MM.1S (cell line): Measurements from ENCODE around the gene CLOCK.

Experiments
- DNase-seq: peaks from one replicate; pipeline ENCODE4 v3.0.0-alpha.2; 2015
- H2AFZ ChIP-seq: fragments of 300-600 bp; sonication (generic); 2 replicates; pipeline ENCODE4 v1.6.0; 2016; ENCODE audit warnings: antibody characterized with exemption, low read length
- H3F3A ChIP-seq: fragments of 300-600 bp; sonication (generic); 2 replicates; pipeline ENCODE4 v1.6.1; 2016; ENCODE audit warnings: mild to moderate bottlenecking, antibody characterized with exemption, low read length, moderate library complexity, mixed read lengths; ENCODE audit not compliant: insufficient read depth
- H3K27ac ChIP-seq: fragments of 300-600 bp; sonication (generic); 2 replicates; pipeline ENCODE4 v1.5.1; 2016; ENCODE audit warnings: mild to moderate bottlenecking, low read length
- H3K27me3 ChIP-seq: fragments of 300-600 bp; sonication (generic); replicated peaks from 2 replicates; pipeline ENCODE4 v1.6.0; 2016; ENCODE audit warnings: low read length; ENCODE audit not compliant: insufficient read depth
- H3K36me3 ChIP-seq: fragments of 300-600 bp; sonication (generic); replicated peaks from 2 replicates; pipeline ENCODE4 v1.6.1; 2016; ENCODE audit warnings: mild to moderate bottlenecking, low read length, mixed read lengths; ENCODE audit not compliant: insufficient read depth
- H3K4me1 ChIP-seq: fragments of 300-600 bp; sonication (generic); 2 replicates; pipeline ENCODE4 v1.6.1; 2016; ENCODE audit warnings: low read length, mixed read lengths
- H3K4me2 ChIP-seq: fragments of 300-600 bp; sonication (generic); 2 replicates; pipeline ENCODE4 v1.6.0; 2016; ENCODE audit warnings: low read depth, low read length
- H3K4me3 ChIP-seq: fragments of 300-600 bp; sonication (generic); 2 replicates; pipeline ENCODE4 v1.5.1; 2016; ENCODE audit warnings: low read length, mixed read lengths
- H3K79me2 ChIP-seq: fragments of 300-600 bp; sonication (generic); 2 replicates; pipeline ENCODE4 v1.6.1; 2016; ENCODE audit warnings: mixed run types, low read length, mixed read lengths
- H3K9ac ChIP-seq: fragments of 300-600 bp; sonication (generic); 2 replicates; pipeline ENCODE4 v1.6.1; 2016; ENCODE audit warnings: low read length, mixed read lengths
- H3K9me2 ChIP-seq: fragments of 300-600 bp; sonication (generic); replicated peaks from 2 replicates; pipeline ENCODE4 v1.6.1; 2016; ENCODE audit warnings: mild to moderate bottlenecking, low read length, mixed read lengths; ENCODE audit not compliant: insufficient read depth
- H3K9me3 ChIP-seq: fragments of 300-600 bp; sonication (generic); replicated peaks from 2 replicates; pipeline ENCODE4 v1.6.1; 2016; ENCODE audit warnings: mild to moderate bottlenecking, low read length, mixed read lengths; ENCODE audit not compliant: insufficient read depth
- H4K20me1 ChIP-seq: fragments of 300-600 bp; sonication (generic); 2 replicates; pipeline ENCODE4 v1.6.1; 2016; ENCODE audit warnings: mild to moderate bottlenecking, low read length, moderate library complexity, mixed read lengths; ENCODE audit not compliant: insufficient read depth
- CTCF ChIP-seq: fragments of 300-600 bp; sonication (generic); IDR thresholded peaks from 2 replicates; pipeline ENCODE4 v1.5.1; 2016; ENCODE audit warnings: antibody characterized with exemption, low read length, mixed read lengths
- EZH2 ChIP-seq: fragments of 300-600 bp; sonication (generic); optimal IDR thresholded peaks from 2 replicates; pipeline ENCODE3; 2017; ENCODE audit warnings: low read depth, mild to moderate bottlenecking, antibody characterized with exemption, low read length, mixed read lengths
- EZH2phosphoT487 ChIP-seq: fragments of 300-600 bp; sonication (generic); IDR thresholded peaks from 2 replicates; pipeline ENCODE4 v1.6.1; 2018; ENCODE audit warnings: antibody characterized with exemption, low read length

The CLOCK gene

GRCh38 chr4:55385201-55385649, 161.5 kb downstream of the CLOCK start:
- no peak for DNase-seq
- Histone ChIP-seq H3F3A (no peaks in the 10 kb centered on the region), H3K9me3 (no peaks in the 10 kb centered on the region), H3K9me2 (no peaks in the 10 kb centered on the region), H3K79me2 (no peaks in the 10 kb centered on the region), H2AFZ (no peak overlapping the region), H4K20me1 (no peaks in the 10 kb centered on the region), H3K9ac (no peak overlapping the region), H3K36me3 (no peaks in the 10 kb centered on the region), H3K4me2 (no peak overlapping the region), H3K27me3 (no peaks in the 10 kb centered on the region), H3K27ac (no peak overlapping the region), H3K4me1 (peaks cover 6% of the 10 kb centered on the region; the same call in 1 of the 2 replicates), H3K4me3 (no peak overlapping the region)
- no peak for TF ChIP-seq EZH2
- no peak for TF ChIP-seq EZH2phosphoT487
- no peak for TF ChIP-seq CTCF

- no peak overlapping the region; the same call in 1 of the 2 replicates for H2AFZ ChIP-seq
- H3K4me1 ChIP-seq: peaks cover 6% of the 10 kb centered on the region; the same call in 1 of the 2 replicates
- no peak overlapping the region for H3K27ac ChIP-seq
- no peaks in the 10 kb centered on the region for H3K9me3 ChIP-seq
- 0 out of 2 replicates have a peak overlapping the region, but pooled peaks have one; percentile 7 for H3K4me2 ChIP-seq
- no peaks in the 10 kb centered on the region for H4K20me1 ChIP-seq
- H3K79me2 ChIP-seq: no peaks in the 10 kb centered on the region
- no peak overlapping the region for H3K4me3 ChIP-seq
- no peaks in the 10 kb centered on the region for H3K27me3 ChIP-seq
- no peaks in the 10 kb centered on the region for H3F3A ChIP-seq
- no peaks in the 10 kb centered on the region for H3K9me2 ChIP-seq
- no peak overlapping the region for H3K9ac ChIP-seq
- H3K36me3 ChIP-seq: no peaks in the 10 kb centered on the region
- no peak for DNase-seq
- TF ChIP-seq CTCF: no peak
- no peak for TF ChIP-seq EZH2phosphoT487
- no peak for TF ChIP-seq EZH2
Measured at GRCh38 chr4:55382488-55383003, 164.2 kb downstream of the CLOCK start.

GRCh38 chr4:55381502-55381901, 165.2 kb downstream of the CLOCK start:
- Histone ChIP-seq H3K9me2 (no peaks in the 10 kb centered on the region), H3K9ac (no peak overlapping the region), H3K9me3 (no peaks in the 10 kb centered on the region), H4K20me1 (no peaks in the 10 kb centered on the region), H3F3A (no peaks in the 10 kb centered on the region), H3K36me3 (no peaks in the 10 kb centered on the region), H3K4me3 (no peak overlapping the region), H3K4me1 (peaks cover 6% of the 10 kb centered on the region; the same call in 1 of the 2 replicates), H3K79me2 (no peaks in the 10 kb centered on the region), H3K27ac (no peak overlapping the region), H2AFZ (no peak overlapping the region), H3K27me3 (no peaks in the 10 kb centered on the region), H3K4me2 (no peak overlapping the region)
- DNase-seq: no peak
- TF ChIP-seq CTCF (no peak), EZH2 (no peak), EZH2phosphoT487 (no peak)
